HG03378 (cell line): Measurements from ENCODE around the gene TMCC3.

Source experiments
- ATAC-seq: cut with Tn5 transposase; IDR thresholded peaks from one replicate; pipeline ENCODE4 v1.9.1; 2021; ENCODE audit warnings: mild to moderate bottlenecking, moderate library complexity; ENCODE audit not compliant: unreplicated experiment

TMCC3 gene

GRCh38 chr12:94673496-94673895 lies 23.1 kb upstream of the TMCC3 start:
- ATAC-seq, result no peak

DNA sequence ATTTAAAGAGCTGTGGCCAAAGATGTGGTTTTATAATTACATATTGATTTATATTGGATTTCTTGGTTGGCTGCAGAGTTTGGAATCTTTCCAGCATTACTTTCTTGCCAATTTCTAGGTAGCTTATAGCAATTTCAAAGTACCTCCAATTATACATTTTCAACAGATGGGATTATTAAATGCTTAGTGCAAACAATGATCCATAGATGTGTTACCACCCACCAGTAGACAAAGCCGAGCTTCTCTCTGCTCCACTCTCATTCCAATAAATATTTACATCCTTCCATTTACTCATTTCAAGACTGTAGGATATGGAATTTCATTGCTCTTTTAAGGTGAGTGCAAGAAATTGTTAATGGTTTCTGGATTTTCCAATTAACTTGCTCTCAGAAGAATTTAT lies 21.6 kb upstream of the TMCC3 start:
- ATAC-seq, result no peak

- no peak for ATAC-seq
Observed at GRCh38 chr12:94670898-94671297, 20.5 kb upstream of the TMCC3 start.

- no peak for ATAC-seq
Observed at GRCh38 chr12:94670075-94670474, 19.7 kb upstream of the TMCC3 start.

DNA sequence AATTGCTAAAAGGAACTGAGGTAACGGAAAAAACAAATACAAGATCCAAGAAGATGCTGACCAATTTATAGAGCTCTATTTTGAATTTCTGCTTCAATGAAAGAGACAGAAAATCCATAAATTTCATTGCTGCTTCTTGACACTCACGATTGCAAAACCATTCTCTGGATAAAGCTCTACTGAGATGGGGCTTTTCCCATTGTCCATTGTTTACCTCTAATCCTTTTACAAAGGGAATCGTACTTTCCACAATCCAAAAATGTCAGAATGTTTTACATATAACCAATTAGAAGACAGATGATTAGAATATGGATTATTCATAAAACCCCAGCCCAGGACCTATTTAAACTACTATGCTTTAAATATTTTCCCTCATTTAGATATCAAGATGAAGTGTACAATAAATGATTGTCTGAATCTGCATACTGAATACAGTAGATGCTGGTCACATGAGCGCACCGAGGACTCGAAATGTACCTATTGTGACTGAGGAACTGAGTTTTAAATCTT lies 16.7 kb upstream of the TMCC3 start:
- ATAC-seq, result no peak

GRCh38 chr12:94666158-94666557 lies 15.8 kb upstream of the TMCC3 start:
- ATAC-seq, result no peak

DNA sequence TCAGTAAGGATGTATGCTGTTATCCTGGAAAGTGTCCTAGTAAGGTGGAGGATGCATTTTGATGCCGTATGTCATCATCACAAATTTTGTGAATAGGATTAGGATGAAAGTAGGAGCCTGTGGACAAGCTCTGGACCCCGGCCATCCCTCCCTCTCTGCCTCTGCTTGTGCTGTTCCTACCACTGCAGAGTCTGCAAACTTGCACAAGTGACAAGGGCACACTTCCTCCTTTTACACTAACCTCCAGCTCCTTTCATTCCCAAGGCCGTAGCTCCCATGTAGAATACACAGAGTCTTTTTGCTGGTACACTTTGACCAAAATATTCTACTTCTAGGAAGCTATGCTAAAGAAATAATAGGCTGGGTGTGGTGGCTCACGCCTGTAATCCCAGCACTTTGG lies 13.3 kb upstream of the TMCC3 start:
- ATAC-seq, result no peak

DNA sequence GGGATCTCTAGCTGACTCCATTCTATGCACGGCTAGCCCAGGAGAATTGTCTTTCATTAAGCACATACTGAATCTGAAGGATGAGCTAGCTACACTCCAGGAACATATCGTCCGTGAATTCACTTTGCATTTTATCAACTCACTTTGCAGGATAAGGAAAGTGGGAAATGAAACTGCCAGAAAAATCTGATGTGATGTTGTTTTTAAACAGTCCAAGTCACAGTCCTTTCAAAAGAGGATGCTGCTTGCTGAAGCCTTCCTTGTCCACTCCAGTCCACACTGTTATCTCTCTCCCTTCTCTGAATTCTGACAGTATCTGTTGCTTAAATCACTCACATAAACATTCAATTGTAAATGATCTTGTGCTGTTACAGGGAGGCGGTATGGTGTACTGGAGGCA lies 12.7 kb upstream of the TMCC3 start:
- no peak for ATAC-seq

GRCh38 chr12:94660436-94660835 lies 10.1 kb upstream of the TMCC3 start:
- no peak for ATAC-seq

DNA sequence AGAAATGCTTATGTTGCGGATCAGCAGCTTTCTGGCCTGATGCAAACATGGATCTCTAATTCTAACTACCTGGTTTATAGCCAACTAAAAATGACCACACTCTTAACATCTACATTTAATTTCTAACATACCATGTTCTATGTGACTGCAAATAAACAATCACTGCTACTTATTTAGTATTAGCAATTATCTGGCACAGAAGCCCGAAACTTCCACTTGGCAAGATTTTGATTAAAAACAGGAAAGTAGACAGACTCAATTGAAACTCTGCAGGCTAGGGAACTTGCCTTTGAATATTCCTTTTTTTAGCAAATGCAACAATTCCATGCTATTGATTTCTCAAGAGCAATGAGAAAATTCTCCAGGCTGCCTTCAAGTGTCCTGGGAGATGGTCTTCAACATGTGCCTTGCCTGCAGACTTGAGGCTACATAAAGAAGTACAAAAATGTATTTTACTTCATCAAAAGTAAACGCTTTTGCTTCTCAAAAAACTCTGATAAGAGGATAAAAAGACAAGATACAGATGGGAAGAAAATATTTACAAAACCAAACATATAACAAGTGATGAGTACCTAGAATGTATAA lies 9.1 kb upstream of the TMCC3 start:
- no peak for ATAC-seq

DNA sequence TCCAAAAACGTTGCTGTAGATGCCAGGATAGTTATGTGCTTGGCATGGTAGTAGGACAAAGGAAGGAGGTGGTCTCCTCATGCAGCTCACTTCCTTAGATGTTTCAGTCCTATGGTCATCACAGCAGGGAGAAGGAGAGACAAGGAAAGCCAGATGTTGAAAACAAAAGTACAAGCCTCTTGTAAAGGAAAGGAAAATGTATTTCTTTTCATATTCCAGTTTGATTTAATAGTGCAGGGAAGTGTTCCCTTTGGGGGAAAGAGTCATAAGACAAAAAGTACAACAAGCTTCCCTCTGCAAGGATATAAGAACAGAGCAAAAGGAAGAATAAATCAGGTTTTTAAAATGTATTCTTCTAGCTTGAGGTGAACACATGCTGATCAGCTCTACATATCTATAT lies 8.6 kb upstream of the TMCC3 start:
- no peak for ATAC-seq

DNA sequence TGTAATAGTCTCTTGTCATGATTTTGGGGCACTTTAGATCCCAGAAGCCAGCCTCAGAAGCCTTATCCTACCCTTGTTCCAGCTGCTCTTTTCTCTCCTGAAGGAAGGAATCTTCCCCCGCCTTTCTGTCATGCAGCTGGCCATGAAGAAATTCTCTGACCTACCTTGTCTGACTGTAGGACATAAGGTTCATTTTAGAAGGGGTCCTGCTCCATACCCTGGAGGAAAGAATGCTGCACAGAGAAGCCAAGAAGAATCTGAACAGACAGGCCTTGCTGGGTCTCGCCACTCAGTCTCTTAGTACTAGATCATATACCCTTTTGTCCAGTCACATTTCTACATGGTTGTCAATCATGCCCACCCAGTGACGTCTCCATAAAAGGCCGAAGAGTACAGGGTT lies 6.2 kb upstream of the TMCC3 start:
- ATAC-seq, result no peak

DNA sequence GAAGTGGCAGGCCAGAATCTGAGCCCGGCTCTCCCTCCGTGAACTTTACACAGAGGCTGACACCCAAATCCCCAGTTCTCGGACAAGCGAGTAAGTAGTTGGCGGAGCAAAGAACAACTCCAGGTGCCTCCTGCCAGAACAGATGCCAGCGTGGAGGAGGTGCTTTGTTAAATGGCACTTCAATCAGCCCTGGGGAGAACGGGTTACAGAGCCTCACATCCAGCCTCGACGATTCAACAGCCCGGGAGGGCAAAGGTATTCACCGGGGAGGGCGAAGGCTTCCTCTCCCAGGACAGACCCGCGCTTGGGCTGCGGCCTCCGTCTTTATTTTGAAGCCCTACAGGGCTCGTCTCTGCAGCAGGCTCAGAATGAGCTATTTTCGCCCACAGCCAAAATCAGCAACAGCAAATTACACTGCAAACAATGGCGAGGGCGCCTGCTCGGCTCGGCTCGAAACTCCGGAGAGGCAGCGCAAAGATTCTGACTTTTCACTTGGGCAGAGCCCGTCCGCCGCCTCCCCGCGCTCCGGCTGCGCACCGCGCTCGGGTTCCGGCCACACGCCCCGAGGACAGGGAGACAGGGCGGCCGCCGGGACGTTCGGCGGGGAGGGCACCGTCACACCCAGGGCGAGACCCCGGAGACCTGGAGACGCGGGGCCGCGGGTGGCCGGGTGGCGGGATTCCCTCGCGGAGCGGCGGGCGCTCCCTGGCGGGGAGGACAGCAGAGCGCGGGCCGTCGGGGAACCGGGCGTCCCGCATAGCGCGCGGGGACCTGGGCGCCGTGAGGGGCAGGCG lies 811 bp downstream of the TMCC3 start:
- peak; percentile 41 for ATAC-seq

DNA sequence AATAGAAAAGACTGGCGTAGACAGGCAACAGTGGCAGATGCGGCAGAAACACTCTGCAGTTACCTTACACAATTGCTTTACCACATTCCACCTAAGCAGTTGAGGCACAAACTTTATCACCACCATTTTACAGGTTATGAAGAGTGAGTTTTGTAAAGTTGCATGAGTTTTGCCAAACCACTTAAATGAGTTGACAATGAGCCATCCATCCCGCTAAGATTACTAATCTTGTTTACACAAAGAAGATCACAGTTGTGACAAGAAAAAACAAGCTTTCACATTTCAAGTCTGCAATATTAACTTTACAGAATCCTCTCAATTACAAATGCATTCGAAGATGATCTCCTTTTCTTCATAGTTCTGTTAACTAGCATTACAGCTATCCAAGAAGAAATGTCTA lies 1.8 kb downstream of the TMCC3 start:
- no peak for ATAC-seq

DNA sequence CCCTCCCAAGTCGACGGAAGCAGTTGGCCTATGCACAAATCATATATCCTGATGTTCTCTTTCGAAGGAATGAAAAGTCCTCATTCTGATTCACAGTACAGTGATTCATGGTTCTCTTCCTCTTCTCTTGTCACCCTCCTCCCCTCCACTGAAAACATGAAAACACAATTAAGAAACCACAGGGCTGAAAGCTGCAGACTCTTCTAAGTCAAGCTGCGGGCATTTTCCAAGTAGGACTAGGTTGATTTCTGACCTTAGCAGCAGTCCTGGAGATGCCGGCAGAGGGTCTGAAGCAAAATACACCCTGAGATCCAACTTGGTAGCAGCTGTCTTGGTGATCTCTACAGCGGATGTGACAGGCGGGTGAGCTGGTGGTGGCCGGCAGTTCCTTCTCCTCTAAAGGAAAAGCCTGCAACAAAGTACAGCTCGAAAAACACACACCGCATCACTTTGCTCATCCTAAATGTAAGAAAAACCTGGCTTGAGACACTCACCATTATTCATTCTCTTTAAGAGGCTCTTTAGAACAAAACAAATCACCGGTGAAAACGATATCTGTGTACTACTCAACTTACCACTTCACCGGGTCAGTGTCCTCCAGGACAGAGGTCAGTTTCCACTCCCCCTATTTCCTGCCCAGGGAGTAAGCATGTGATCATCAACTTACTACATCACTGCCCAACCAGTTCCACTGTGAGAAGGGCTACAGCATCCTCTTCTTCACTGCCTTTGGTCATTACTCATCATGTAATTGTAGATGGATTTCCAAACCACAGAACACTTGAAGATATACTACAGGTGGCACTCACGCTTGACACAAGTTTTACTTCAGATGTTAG lies 6.0 kb downstream of the TMCC3 start:
- peak; percentile 41 for ATAC-seq

DNA sequence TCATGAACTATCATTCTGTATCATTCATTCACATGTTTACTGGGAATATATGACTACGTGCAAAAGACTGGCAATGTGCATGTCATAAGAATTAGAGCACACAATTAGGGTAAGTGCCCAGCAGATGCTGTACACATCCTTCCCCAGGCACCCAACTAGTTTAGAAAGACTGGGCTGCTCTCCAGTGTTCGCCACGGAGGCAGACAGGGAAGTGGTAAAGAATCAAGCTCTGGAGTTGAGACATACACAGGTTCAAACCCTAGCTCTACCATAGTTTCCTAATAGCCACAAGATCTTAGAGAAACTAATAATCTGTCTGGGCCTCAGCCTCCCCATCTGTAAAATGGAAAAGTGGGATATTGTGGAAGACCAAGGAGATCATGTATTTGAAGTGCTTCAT lies 6.8 kb downstream of the TMCC3 start:
- ATAC-seq, result no peak

DNA sequence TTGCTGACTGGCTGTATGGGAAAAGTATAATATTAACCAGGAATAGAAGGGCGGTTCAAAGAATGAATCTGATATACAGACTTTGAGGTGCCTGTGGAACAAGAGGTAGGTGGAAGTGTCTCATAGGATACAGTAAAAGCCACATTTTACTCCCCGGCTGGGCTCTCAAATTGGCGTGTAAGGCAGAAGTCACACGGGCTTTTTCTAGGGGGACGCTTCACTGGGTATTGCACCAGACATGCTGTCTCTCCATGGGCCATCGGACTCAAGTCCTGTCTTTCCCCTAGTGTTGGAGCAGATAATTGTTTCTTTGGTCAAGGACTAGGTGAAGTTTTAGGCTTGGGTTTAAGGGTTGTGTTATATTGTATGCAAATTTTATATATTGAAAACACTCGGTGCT lies 9.1 kb downstream of the TMCC3 start:
- ATAC-seq, result no peak

DNA sequence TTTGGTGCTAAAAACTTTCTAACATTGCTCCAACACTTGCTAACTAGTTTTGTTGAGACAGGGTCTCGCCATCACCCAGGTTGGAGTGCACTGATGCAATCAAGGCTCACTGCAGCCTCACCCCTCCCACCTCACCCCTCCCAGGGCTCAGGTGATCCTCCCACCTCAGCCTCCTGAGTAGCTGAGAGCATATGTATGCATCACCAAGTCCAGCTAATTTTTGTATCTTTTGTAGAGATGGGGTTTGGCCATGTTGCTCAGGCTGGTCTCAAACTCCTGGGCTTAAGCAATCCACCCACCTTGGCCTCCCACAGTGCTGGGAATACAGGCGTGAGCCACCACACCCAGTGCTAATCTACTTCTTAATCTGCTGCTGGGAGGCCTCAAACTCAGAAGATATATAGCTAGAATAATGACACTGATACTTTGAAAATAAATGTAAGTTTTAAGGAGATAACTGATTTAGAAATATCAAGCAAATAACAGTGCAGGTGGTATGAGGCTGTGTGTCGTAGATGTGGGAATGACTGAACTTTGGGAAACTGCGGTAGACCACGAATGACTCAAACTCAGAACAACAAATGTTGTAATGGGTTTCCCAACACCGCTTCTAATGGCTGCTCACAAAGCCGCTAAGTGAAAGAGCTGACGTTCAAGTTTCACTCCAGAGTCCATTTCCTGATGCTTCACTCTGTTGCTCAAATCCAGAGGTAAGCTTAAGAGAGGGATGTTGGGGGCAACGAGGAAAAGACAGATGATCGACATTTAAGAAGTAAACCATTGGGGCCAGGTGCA lies 10.0 kb downstream of the TMCC3 start:
- peak; percentile 70 for ATAC-seq

GRCh38 chr12:94638521-94638920 lies 11.8 kb downstream of the TMCC3 start:
- ATAC-seq, result no peak

GRCh38 chr12:94637390-94638113 lies 12.8 kb downstream of the TMCC3 start:
- ATAC-seq, result no peak
